GM18868 (cell line): ENCODE data around the gene HOXD13.

Experiments used
- ATAC-seq: cut with Tn5 transposase; IDR thresholded peaks from one replicate; pipeline ENCODE4 v1.9.1; 2021; ENCODE audit warnings: mild to moderate bottlenecking, moderate library complexity; ENCODE audit not compliant: unreplicated experiment

The HOXD13 gene

DNA sequence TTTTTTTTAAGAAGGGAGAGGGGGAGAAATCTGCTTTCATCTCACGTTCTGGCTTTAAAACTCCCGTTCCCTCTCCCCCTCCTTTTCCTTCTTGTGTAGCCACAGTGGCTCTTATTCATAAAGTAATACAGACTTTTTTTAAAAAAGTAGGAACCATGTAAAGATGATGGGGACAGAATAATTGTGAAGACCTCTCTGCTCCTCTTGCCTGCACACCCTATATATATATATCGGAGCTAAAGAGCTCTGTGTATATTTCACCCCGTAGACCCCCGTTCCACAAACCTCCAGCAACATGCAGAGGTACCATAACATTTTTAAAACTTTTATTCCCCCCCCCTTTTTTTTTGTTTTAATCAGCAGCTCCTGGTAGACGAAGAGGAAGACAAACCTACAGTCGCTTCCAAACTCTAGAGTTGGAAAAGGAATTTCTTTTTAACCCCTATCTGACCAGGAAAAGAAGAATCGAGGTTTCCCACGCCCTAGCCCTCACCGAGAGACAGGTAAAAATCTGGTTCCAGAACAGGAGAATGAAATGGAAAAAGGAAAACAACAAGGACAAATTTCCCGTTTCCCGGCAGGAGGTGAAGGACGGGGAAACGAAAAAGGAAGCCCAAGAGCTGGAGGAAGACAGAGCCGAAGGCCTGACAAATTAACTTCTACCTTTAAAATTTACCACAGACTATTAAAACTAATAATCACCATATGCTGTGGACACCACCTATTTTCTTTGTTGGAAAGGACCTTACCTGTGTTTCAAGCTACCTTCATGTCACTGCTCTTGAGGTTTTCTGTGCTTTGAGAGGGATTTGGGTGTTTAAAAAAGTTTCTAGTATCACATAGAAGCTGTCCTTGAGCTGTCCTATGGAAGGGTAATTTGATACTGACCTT lies 38.7 kb downstream of the HOXD13 start:
- no peak for ATAC-seq

DNA sequence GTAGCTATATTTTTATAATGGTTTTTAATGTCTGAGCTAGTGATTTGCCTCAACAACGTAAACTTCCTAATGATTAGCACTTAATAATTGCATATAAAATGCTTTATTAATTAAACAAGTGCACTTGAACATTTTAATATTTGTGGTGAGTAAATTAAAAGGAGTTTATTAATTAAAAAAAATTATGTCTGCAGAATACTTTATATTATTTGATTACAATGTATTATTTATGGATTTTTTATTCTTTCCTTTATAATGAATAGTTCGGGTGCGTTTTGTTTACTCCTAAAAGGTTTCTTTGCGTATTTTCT lies 39.3 kb downstream of the HOXD13 start:
- no peak for ATAC-seq

DNA sequence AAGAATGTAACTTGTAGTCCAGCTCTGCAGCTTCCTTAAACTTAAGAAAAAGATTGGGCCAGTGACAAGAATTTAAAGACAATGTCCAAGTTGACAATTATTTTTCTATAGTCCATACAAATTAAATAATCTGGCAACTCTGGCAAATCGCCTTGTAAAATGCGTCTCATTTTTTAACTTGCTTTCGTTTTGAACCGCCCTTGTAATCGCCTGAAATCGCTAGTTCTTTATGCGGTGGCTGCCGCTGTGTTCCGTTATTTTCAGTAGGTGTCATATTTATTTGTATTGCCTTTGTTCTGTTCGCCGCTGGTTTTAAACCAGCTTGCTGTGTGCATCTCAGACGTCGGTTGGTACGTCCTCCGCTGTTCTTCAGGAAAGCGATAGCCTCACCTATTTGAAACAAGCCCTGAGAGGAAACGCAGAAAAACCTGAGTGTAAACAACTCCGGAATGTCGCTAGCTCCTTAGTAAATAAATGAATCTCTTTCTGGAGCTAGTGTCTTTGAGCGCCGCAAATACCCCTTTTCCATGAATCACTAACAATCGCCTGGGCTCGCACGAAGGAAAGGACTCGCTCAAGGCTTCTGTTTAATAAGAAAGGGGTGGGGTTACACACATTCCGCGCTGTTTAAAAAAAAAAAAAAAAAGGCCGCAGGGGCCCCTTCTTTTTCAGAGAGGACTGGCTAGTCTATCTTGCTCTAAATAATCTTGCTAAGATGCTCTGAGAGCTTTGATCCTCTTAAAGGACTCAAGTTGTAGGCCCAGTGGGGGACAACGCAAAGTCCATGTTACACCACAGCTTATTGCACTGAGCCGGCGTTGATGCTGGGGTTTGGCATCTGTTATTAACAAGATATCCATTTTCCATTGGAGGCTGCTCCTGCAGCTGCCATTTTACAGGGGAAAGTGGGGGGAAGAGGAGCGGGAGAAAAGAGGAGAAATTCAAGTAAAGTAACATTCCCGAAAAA lies 40.0 kb downstream of the HOXD13 start:
- no peak for ATAC-seq

DNA sequence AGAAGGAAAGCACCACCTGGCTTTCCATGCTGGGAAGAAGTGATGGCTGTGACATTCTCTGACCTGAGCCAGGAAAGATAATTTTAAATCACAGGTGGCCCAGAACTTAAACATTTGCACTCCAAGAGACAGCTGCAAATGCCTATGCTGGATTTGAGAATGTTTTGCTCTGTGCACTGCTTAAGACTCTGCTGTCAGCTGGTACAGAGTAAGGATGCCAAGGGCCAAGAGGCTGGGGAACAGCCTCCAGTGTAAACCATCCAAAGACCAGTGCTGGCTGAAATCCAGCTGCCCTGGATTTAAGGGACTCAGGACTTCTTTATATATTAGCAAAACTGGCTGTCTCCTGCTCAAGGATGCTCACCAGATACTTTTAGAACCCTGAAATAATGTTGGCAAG lies 40.9 kb downstream of the HOXD13 start:
- no peak for ATAC-seq

DNA sequence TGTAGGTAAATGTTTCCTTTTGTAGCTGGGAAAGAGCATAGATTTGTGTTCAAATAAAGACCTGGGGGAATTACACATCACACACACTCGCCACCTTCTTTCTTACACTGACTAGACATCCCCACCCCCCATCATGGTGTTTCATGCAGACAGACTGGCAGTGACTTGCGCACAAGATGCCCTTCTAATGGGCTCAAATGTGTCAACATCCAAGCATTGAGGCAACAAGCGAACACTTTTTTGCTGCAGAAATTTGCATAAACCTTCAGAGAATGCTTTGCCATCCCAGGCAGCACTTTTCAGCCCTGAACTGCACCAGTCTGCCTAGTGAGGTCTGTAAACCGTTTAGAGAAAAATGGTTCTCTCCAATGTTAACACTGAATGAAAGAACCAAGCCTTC lies 41.5 kb downstream of the HOXD13 start:
- ATAC-seq = no peak

DNA sequence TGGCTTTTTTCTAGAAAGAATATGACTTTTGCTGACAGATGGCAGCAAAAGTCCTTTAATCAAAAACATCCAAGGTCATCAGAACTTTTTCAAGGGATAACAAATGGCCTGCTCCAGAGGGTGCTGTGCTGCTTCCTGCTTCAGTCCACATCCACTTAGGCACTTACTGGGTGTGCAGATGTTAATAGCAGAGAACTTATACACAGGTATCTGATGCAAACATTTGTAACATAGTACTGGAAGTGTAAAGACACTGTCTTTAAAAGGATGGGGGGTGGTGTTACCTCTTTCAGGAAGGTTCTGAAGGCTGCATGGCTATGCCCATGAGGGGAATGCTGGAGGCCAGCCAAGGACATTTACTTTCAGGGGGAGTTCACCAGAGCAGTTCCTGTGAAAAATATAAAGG lies 42.5 kb downstream of the HOXD13 start:
- no peak for ATAC-seq

DNA sequence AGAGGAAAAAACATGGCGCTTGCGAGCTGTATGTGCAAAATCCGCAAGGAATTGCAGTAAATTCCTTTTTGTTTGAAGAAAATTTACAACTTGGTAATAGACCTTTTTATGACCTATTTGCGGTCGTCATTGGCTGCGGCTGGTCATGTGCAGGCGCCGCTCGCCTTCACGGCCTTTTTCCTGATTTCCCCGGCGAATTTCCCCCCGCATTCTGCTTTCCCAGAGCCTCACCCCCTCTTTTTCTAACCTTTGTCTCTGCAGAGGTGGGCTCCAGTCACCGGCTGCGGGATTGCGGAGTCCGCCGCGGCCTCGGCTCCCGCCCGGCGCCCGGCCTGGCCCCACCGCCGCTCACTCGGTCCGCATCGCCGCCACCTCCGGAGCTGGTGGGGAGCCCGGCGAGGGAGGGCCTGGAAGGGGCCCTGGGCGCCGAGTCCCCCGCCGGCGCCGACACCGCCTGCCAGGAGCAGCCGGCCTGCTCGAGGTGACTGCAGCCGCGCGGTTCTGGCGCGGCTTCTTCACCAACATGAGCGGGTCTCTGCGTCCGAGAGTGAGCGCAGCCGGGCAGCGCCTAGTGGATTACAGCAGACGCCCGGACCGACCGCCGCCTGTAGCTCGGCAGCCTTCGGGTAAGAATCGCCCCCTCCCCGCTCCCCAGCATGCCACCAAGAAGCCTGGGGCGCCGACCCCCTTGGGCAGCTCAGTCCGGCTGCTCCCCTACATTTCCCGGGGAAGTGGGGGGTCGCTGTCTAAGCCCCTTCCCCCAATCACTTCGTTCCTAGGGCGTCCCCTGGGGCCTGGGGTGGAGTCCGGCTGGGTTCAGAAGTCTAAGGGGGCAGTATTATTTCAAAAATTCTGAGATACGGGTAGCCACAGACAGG lies 44.1 kb downstream of the HOXD13 start:
- no peak for ATAC-seq

DNA sequence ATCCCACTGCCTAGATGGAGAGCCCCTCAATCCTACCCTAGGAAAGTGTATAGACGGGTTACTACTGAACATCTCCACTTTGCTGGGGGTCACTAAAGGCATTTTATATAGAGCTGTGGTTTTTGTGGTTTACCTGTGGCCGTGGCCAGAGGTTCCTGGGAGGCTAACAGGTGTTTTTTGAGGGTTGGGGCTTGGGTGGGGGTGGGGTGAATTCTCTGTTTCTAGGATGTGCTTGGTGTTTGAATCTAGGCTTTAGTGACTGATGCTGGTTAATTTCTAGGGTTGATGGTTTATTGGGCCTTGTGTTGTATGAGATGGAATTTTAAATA lies 44.7 kb downstream of the HOXD13 start:
- no peak for ATAC-seq

DNA sequence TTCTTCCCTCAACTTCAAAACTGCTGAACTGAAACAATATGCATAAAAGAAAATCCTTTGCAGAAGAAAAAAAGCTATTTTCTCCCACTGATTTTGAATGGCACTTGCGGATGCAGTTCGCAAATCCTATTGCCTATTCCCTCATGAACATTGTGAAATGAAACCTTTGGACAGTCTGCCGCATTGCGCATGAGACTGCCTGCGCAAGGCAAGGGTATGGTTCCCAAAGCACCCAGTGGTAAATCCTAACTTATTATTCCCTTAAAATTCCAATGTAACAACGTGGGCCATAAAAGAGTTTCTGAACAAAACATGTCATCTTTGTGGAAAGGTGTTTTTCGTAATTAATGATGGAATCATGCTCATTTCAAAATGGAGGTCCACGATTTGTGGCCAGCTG lies 45.4 kb downstream of the HOXD13 start:
- no peak for ATAC-seq

DNA sequence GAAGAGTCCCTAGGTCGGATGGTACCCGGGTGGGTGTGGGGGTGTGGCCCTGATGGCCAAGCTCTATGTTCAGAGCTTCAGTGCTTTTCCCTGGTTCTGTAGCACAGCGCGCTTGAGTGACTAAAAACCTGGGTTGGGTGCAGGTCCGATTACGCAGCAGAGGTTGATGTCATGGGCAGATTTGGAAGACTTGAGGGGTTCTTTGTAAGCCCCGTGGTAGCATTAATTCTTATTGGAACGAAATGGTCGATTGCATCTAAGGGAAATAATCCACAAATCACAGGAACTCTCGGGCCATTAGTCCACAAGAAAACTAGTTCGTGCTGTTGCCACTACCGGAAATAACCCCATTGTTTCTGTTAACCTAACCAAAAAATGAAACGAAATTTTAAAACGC lies 46.0 kb downstream of the HOXD13 start:
- no peak for ATAC-seq

DNA sequence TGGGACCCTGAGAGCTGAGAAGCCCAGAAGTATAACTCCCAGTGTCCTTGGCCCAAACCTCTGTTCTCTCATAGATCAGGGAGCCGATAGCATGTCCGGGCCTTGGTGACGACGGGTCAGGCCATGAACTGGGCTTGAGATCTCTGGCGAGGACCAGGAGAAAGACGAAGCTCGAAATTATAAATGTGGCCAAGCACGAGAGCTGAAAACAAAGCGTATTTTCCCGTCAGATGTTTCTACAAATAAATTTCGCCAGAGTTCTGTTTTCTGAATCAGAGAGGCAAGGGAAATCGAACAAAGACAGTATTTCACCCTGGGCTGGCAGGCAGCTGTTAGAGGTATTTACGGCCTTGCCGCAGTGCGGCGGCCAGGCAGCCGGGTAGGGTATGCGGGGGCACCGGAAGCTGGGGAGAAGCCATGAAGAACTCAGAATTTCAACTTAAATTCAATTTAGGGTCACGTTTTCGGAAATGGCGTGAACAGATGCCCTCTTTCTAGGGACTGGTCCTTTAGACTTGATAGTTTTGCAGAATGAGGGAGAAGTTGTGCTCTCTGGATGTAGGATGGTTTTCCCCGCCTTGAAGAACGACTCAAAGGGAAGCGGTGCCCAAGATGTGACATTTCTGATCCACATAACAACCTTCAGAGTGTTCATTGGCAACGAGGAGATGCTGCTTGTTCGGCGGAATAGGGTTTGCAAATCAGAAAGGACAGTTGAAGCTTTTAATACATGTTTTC lies 46.6 kb downstream of the HOXD13 start:
- no peak for ATAC-seq

DNA sequence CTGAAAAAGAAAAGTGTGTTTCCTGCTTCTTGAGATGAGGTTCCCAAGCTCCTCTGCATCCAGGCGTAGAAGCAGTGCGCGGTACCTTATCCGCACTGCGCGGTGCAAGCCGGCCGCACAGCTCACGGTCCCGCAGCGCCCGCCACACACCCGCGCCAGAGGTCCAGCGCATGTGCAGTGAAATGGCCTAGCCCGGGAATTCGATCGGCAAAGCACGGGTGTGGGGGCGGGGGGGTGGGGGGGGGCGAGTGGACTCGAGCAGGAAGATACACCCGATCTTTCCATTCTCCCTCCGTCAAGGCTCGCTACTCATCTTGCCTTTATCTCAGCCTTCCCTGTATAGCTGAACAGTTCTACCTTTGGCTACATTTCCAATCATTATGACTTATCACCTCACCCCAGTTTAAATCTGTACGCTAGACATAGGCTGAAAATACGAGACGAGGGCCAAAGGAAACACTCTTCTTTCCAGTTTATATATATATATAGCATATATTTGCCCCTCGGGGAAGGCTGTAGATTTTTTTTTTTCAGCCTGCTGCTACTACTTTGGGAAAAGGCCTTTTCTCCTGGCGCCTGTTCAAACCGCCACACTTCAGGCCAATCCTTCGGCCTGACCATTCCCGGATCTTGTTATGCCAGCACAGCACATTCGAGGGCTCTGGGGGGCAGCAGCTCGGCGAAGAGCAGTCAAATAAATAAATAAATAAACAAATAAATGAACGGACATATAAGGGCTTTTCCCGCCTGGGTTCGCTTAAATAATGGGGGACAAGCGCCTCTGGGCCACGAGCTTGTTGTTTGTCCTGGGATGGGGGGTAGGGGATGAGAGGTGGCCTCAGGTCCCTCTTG lies 47.4 kb downstream of the HOXD13 start:
- no peak for ATAC-seq

DNA sequence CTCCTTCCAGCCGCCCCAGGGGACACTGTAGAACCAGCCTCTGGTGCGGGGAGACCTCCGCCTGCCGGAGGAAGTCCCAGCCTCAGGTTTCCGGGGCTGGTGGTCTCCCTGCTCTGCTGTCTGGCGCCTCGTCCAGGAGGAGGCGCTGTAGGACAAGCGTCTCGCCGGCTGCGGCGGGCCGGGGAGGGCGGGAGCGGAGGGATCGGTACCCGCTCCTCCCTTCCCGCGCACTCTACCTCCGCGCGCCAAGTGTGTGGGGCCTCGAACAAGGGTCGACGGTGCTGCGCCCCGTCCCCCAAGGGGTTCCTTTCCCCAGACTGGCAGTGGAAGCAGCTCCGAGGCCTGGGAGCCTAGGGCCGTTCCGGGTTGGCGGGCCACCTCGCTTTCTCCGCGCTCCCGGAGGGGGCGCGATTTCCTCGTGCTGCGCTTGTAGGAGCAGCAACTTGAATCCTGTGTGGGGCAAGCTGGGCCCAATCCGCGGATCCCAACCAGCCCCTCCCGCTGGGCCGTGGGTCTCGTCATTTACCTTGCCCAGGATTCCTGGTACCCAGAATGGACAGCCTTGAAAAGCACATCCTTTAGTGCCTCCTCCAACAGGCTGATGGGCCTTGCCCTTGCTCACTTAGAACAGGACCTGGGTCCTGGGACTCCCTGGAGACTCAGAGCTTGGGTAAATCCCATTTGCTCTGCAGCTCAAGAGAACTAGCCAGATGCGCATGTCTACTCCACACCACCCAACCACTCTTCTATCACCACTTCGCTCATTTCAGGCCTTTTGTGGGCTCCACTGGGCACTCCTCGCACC lies 48.2 kb downstream of the HOXD13 start:
- ATAC-seq = peak; percentile 91

DNA sequence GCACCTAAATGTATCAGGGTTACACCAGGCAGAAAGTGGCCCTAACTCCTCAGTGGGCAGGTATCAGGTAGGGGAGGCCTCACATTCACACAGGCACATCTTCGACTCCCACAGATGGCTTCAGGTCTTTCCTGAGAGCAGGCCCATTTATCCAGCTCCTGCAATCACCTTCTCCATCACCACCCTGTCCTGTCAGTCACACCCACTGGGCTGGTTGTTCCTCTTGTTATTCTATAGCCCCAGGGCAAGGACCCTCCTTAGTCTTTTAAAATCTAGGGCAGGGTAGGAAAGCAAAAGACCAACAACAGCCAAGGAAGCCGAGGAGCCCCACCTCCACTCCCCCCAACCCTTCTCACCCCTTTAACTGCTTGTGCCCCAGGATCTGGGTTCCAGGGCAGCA lies 49.8 kb downstream of the HOXD13 start:
- no peak for ATAC-seq
